ENCODE data around the gene TBC1D22B.
"Not testable (repeated sequence)": the region's sequence is repeated elsewhere in the genome, so short reads cannot be mapped to it uniquely, and the experiment has no call there.

Gene TBC1D22B

DNA sequence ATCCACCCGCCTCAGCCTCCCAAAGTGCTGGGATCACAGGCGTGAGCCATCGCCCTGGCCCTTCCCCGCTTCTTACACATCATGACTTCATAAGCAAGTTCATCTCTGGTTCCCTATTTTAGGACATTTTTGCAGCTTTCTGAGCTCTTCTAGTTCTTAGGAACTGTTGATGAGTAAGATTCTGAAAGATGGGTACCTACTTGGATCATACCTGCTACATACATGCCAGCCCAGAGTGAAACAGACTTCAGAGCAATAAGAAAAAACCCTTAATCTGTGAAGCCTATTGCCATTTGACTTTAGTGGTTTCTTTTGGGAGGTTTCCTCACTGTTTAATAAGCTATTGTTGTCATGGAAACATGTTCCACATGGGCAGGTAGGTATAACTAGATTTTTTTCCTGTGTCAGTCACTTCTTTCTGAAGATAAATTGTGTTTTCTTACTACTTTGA, 28.3 kb downstream of the TBC1D22B start:
- no peak for DNase-seq (ENCODE audit: low spot score)
- Histone ChIP-seq H3K36me3 (ENCODE audit: low read depth) (peaks cover 48% of the 10 kb centered on the region), H3K27ac (ENCODE audit: poor library complexity, severe bottlenecking) (no peak overlapping the region), H3K27me3 (ENCODE audit: insufficient read depth, poor library complexity, severe bottlenecking) (no peaks in the 10 kb centered on the region), H3K4me3 (ENCODE audit: severe bottlenecking) (no peak overlapping the region), H3K4me1 (ENCODE audit: insufficient read depth, poor library complexity, severe bottlenecking) (no peaks in the 10 kb centered on the region), H3K9me3 (ENCODE audit: severe bottlenecking) (no peaks in the 10 kb centered on the region)
- no peak for ATAC-seq (ENCODE audit: low read depth)
- TF ChIP-seq, protein P1, sequence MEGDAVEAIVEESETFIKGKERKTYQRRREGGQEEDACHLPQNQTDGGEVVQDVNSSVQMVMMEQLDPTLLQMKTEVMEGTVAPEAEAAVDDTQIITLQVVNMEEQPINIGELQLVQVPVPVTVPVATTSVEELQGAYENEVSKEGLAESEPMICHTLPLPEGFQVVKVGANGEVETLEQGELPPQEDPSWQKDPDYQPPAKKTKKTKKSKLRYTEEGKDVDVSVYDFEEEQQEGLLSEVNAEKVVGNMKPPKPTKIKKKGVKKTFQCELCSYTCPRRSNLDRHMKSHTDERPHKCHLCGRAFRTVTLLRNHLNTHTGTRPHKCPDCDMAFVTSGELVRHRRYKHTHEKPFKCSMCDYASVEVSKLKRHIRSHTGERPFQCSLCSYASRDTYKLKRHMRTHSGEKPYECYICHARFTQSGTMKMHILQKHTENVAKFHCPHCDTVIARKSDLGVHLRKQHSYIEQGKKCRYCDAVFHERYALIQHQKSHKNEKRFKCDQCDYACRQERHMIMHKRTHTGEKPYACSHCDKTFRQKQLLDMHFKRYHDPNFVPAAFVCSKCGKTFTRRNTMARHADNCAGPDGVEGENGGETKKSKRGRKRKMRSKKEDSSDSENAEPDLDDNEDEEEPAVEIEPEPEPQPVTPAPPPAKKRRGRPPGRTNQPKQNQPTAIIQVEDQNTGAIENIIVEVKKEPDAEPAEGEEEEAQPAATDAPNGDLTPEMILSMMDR (IDR thresholded peaks at IDR 0.05; ENCODE audit: poor library complexity, severe bottlenecking): no peak

DNA sequence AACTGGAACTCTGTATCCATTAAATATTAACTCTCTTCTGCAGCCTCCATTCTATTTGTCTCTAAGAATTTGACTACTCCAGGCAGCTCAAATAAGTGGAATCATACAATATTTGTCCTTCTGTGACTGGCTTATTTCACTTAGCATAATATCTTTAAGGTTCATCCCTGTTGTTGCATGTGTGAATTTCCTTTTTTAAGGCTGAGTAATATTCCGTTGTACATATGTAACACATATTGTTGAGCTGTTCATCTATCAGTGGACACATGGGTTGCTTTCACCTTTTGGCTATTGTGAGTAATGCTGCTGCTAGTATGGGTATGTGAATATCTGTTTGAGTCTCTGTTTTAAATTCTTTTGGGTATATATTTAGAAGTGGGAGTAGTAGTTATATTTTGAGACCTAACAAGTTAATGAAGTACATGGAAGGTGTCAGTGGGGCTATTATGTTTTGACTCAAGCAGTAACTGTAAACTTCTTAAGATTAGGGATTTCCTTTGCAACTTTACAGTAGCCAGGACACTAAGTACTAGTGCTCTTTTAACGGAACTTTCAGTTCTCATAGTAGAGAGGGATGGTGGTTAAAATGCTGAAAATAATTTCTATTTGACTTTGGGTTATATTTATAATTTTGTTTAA, 30.1 kb downstream of the TBC1D22B start:
- Histone ChIP-seq H3K27me3 (ENCODE audit: insufficient read depth, poor library complexity, severe bottlenecking) (no peaks in the 10 kb centered on the region), H3K4me3 (ENCODE audit: severe bottlenecking) (no peak overlapping the region), H3K27ac (ENCODE audit: poor library complexity, severe bottlenecking) (no peak overlapping the region), H3K36me3 (ENCODE audit: low read depth) (peaks cover 63% of the 10 kb centered on the region), H3K4me1 (ENCODE audit: insufficient read depth, poor library complexity, severe bottlenecking) (no peaks in the 10 kb centered on the region), H3K9me3 (ENCODE audit: severe bottlenecking) (no peaks in the 10 kb centered on the region)
- TF ChIP-seq, protein P1 (IDR thresholded peaks at IDR 0.05; ENCODE audit: poor library complexity, severe bottlenecking): no peak
- ATAC-seq (ENCODE audit: low read depth) (no peak), DNase-seq (ENCODE audit: low spot score) (no peak)

DNA sequence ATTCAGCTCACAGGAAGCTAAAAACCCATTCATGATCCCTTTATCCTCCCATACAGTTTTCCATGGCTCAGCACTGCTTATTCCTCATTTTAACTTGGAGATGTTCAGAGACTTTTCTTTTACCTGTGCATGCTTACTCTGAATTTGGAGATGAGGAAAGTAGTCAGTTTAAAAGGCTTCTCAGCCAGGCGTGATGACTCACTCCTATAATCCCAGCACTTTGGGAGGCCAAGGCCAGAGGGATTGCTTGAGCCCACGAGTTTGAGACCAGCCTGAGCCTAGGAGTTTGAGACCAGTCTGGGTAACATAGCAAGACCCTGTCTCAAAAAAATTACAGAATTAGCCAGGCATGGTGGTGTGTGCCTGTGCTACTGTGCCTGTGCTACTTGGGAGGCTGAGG, 30.7 kb downstream of the TBC1D22B start:
- ATAC-seq (ENCODE audit: low read depth): no peak
- Histone ChIP-seq H3K27ac (ENCODE audit: poor library complexity, severe bottlenecking) (no peak overlapping the region), H3K4me3 (ENCODE audit: severe bottlenecking) (no peak overlapping the region)

DNA sequence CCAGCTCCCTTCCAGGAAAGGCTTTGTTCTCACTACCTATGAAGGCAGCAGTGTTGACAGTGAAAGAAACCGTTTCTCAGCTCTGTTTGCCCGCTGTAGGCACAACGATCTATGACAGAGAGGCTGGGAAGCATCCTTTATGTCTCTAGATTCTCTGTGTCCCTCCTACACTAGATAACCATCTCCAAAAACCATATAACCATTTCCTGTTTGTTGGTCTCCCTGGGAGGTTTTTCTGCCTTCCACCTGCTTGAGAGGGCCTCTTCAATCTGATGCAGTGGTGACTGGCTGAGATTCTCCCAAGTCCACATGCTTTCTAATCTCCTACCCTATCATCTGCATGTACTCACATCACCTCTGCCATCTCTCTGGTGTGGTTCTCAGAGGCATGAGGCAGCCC, 32.4 kb downstream of the TBC1D22B start:
- H3K36me3 ChIP-seq (ENCODE audit: low read depth): peaks cover 60% of the 10 kb centered on the region
- DNase-seq (ENCODE audit: low spot score) (no peak), ATAC-seq (ENCODE audit: low read depth) (no peak)
- no peak overlapping the region for H3K4me3 ChIP-seq (ENCODE audit: severe bottlenecking)
- H3K27me3 ChIP-seq (ENCODE audit: insufficient read depth, poor library complexity, severe bottlenecking): no peaks in the 10 kb centered on the region
- H3K4me1 ChIP-seq (ENCODE audit: insufficient read depth, poor library complexity, severe bottlenecking): no peaks in the 10 kb centered on the region
- no peaks in the 10 kb centered on the region for H3K9me3 ChIP-seq (ENCODE audit: severe bottlenecking)
- TF ChIP-seq, protein P1 (IDR thresholded peaks at IDR 0.05; ENCODE audit: poor library complexity, severe bottlenecking): no peak
- no peak overlapping the region for H3K27ac ChIP-seq (ENCODE audit: poor library complexity, severe bottlenecking)

More for the DNA sequence above, 30.7 kb downstream of the TBC1D22B start:
- no peak for DNase-seq (ENCODE audit: low spot score)
- H3K9me3 ChIP-seq (ENCODE audit: severe bottlenecking): no peaks in the 10 kb centered on the region
- TF ChIP-seq, protein P1 (IDR thresholded peaks at IDR 0.05; ENCODE audit: poor library complexity, severe bottlenecking): no peak
- H3K4me1 ChIP-seq (ENCODE audit: insufficient read depth, poor library complexity, severe bottlenecking): no peaks in the 10 kb centered on the region
- peaks cover 60% of the 10 kb centered on the region for H3K36me3 ChIP-seq (ENCODE audit: low read depth)
- no peaks in the 10 kb centered on the region for H3K27me3 ChIP-seq (ENCODE audit: insufficient read depth, poor library complexity, severe bottlenecking)

DNA sequence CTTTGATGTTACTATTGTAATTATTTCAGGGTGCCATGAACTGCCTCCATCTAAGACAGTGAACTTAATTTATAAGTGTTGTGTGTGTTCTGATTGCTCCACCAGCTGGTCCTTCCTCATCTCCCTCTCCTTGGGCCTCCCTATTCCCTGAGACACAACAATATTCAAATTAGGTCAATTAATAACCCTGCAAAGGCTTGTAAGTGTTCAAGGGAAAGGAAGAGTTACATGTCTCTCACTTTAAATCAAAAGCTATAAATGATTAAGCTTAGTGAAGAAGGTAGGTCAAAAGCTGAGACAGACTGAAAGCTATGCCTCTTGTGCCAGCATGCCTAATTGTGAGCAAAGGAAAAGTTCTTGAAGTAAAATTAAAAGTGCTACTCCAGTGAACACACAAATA, 35.9 kb downstream of the TBC1D22B start:
- H3K4me3 ChIP-seq (ENCODE audit: severe bottlenecking): no peak overlapping the region
- H3K27ac ChIP-seq (ENCODE audit: poor library complexity, severe bottlenecking): no peak overlapping the region
- H3K36me3 ChIP-seq (ENCODE audit: low read depth): peaks cover 56% of the 10 kb centered on the region
- DNase-seq (ENCODE audit: low spot score) (no peak), ATAC-seq (ENCODE audit: low read depth) (no peak)
- no peaks in the 10 kb centered on the region for H3K27me3 ChIP-seq (ENCODE audit: insufficient read depth, poor library complexity, severe bottlenecking)
- TF ChIP-seq, protein P1 (IDR thresholded peaks at IDR 0.05; ENCODE audit: poor library complexity, severe bottlenecking): no peak
- H3K9me3 ChIP-seq (ENCODE audit: severe bottlenecking): no peaks in the 10 kb centered on the region
- no peaks in the 10 kb centered on the region for H3K4me1 ChIP-seq (ENCODE audit: insufficient read depth, poor library complexity, severe bottlenecking)

DNA sequence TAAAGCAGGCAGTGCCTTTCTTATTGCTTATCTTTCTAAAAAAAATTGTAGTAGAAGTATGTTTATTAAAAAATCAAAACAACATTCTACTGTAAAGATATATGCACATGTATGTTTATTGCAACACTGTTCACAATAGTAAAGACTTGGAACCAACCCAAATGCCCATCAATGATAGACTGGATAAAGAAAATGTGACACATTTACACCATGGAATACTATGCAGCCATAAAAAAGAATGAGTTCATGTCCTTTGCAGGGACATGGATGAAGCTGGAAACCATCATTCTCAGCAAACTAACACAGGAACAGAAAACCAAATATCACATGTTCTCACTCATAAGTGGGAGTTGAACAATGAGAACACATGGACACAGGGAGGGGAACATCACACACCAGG, 40.1 kb downstream of the TBC1D22B start:
- peaks cover 53% of the 10 kb centered on the region for H3K36me3 ChIP-seq (ENCODE audit: low read depth)
- not testable (repeated sequence) for H3K9me3 ChIP-seq (ENCODE audit: severe bottlenecking); H3K4me1 ChIP-seq (ENCODE audit: insufficient read depth, poor library complexity, severe bottlenecking); H3K4me3 ChIP-seq (ENCODE audit: severe bottlenecking); ATAC-seq (ENCODE audit: low read depth); H3K27me3 ChIP-seq (ENCODE audit: insufficient read depth, poor library complexity, severe bottlenecking); H3K27ac ChIP-seq (ENCODE audit: poor library complexity, severe bottlenecking); DNase-seq (ENCODE audit: low spot score)
